ENCODE measurements around the gene TUBA1C. TPM values are rescaled to one million over a fixed set of nuclear protein-coding genes. Genes with fewer than 3 reads are reported as not detected.

TUBA1C gene
- polyA plus RNA-seq, 1 donor (not counting 4 experiments of a cell fraction or from before 2014, with no cell fraction given) = 1,922 TPM

GRCh38 chr12:49259452-49259851 is 5.4 kb upstream of the TUBA1C start:
- no peak for DNase-seq (ENCODE audit: low read depth, low spot score)
- TF ChIP-seq EZH2 (IDR thresholded peaks at IDR 0.05; ENCODE audit: low read length) (no peak), CTCF (optimal IDR thresholded peaks at IDR 0.05 in 1 of 3, IDR thresholded peaks at IDR 0.05 in 1 of 3, conservative IDR thresholded peaks at IDR 0.05 in 1 of 3; ENCODE audit: extremely low read depth in 1 of 3, insufficient read depth in 2 of 3, low read length in 3 of 3) (no peak)

GRCh38 chr12:49260166-49260565 is 4.7 kb upstream of the TUBA1C start:
- Histone ChIP-seq H3K9ac (ENCODE audit: control insufficient read depth, extremely low read depth, insufficient read depth, low read length) (peak overlapping the region; percentile 28), H3K27ac (ENCODE audit: control insufficient read depth, insufficient read depth, low read length) (peak overlapping the region; percentile 54), H3K79me2 (ENCODE audit: control insufficient read depth, insufficient read depth, low read length) (peaks cover 7% of the 10 kb centered on the region), H3K36me3 (ENCODE audit: control insufficient read depth in 2 of 2, extremely low read depth in 1 of 2, insufficient read depth in 2 of 2, low read length in 2 of 2) (no peaks in the 10 kb centered on the region), H3K27me3 (ENCODE audit: control insufficient read depth, extremely low read depth, insufficient read depth, low read length) (no peaks in the 10 kb centered on the region), H3K9me1 (ENCODE audit: control insufficient read depth, extremely low read depth, insufficient read depth, low read length) (no peaks in the 10 kb centered on the region), H3K4me1 (ENCODE audit: control insufficient read depth, extremely low read depth, insufficient read depth, low read length) (peaks cover 35% of the 10 kb centered on the region), H2AFZ (ENCODE audit: control insufficient read depth, low read length) (no peak overlapping the region), H4K20me1 (ENCODE audit: control insufficient read depth, extremely low read depth, insufficient read depth, low read length) (no peaks in the 10 kb centered on the region), H3K4me2 (ENCODE audit: control insufficient read depth, extremely low read depth, insufficient read depth, low read depth, low read length) (peak overlapping the region; percentile 25), H3K4me3 (ENCODE audit: control insufficient read depth in 2 of 3, extremely low read depth in 1 of 3, insufficient read depth in 2 of 3, low read depth in 1 of 3, low read length in 3 of 3) (no peak overlapping the region), H3K9me3 (ENCODE audit: control insufficient read depth, low read depth, low read length) (no peaks in the 10 kb centered on the region)
- TF ChIP-seq EZH2 (IDR thresholded peaks at IDR 0.05; ENCODE audit: low read length) (no peak), CTCF (optimal IDR thresholded peaks at IDR 0.05 in 1 of 3, IDR thresholded peaks at IDR 0.05 in 1 of 3, conservative IDR thresholded peaks at IDR 0.05 in 1 of 3; ENCODE audit: extremely low read depth in 1 of 3, insufficient read depth in 2 of 3, low read length in 3 of 3) (no peak)
- DNase-seq (ENCODE audit: low read depth, low spot score) (no peak), FAIRE-seq (no peak)
- dilution Hi-C loops (cut with MboI; ENCODE audit: extremely low pct_ligation_motif_present, low sequenced_read_pairs) = no loop called here

More at GRCh38 chr12:49259452-49259851, 5.4 kb upstream of the TUBA1C start:
- FAIRE-seq = no peak
- no peaks in the 10 kb centered on the region for H3K9me1 ChIP-seq (ENCODE audit: control insufficient read depth, extremely low read depth, insufficient read depth, low read length)
- dilution Hi-C loops (cut with MboI; ENCODE audit: extremely low pct_ligation_motif_present, low sequenced_read_pairs) = no loop called here
- H3K27ac ChIP-seq (ENCODE audit: control insufficient read depth, insufficient read depth, low read length) = peak overlapping the region; percentile 54
- peaks cover 35% of the 10 kb centered on the region for H3K4me1 ChIP-seq (ENCODE audit: control insufficient read depth, extremely low read depth, insufficient read depth, low read length)
- H3K9me3 ChIP-seq (ENCODE audit: control insufficient read depth, low read depth, low read length) = no peaks in the 10 kb centered on the region
- no peak overlapping the region for H3K9ac ChIP-seq (ENCODE audit: control insufficient read depth, extremely low read depth, insufficient read depth, low read length)
- no peaks in the 10 kb centered on the region for H3K36me3 ChIP-seq (ENCODE audit: control insufficient read depth in 2 of 2, extremely low read depth in 1 of 2, insufficient read depth in 2 of 2, low read length in 2 of 2)
- no peaks in the 10 kb centered on the region for H4K20me1 ChIP-seq (ENCODE audit: control insufficient read depth, extremely low read depth, insufficient read depth, low read length)
- H3K79me2 ChIP-seq (ENCODE audit: control insufficient read depth, insufficient read depth, low read length) = peaks cover 4% of the 10 kb centered on the region
- H3K4me2 ChIP-seq (ENCODE audit: control insufficient read depth, extremely low read depth, insufficient read depth, low read depth, low read length) = peak overlapping the region; percentile 41
- H3K4me3 ChIP-seq (ENCODE audit: control insufficient read depth in 2 of 3, extremely low read depth in 1 of 3, insufficient read depth in 2 of 3, low read depth in 1 of 3, low read length in 3 of 3) = no peak overlapping the region
- no peaks in the 10 kb centered on the region for H3K27me3 ChIP-seq (ENCODE audit: control insufficient read depth, extremely low read depth, insufficient read depth, low read length)
- H2AFZ ChIP-seq (ENCODE audit: control insufficient read depth, low read length) = no peak overlapping the region
